ENCODE results near the gene SF3A2.

- TF ChIP-seq POLR2A (IDR thresholded peaks at IDR 0.05) (no peak), CTCF (IDR thresholded peaks at IDR 0.05) (no peak)
These were observed 28.4 kb upstream of the SF3A2 start for GRCh38 chr19:2207991-2208860.
